T-helper 1 cell treated with Interleukin-12 subunit alpha and Interleukin-12 subunit beta and Interleukin-4 antibody, amounts not matched to agents 30 μg/mL and 1 μg/mL, for 36 hours (primary cell): ENCODE measurements around the gene THOC5.
"Not testable (repeated sequence)": the region's sequence is repeated elsewhere in the genome, so short reads cannot be mapped to it uniquely, and the experiment has no call there.

Experiments used
- H3K27ac Mint-ChIP-seq: one replicate; pipeline ENCODE4 v1.8.0; 2021; ENCODE audit warnings: mild to moderate bottlenecking, mixed read lengths
- H3K27me3 Mint-ChIP-seq: one replicate; pipeline ENCODE4 v1.8.0; 2021; ENCODE audit warnings: low read depth, mixed read lengths
- H3K36me3 Mint-ChIP-seq: one replicate; pipeline ENCODE4 v1.8.0; 2021; ENCODE audit warnings: low read depth, mixed read lengths
- H3K4me1 Mint-ChIP-seq: one replicate; pipeline ENCODE4 v1.8.0; 2021; ENCODE audit warnings: low read depth, mixed read lengths
- H3K4me3 Mint-ChIP-seq: one replicate; pipeline ENCODE4 v1.8.0; 2021; ENCODE audit warnings: mild to moderate bottlenecking, moderate library complexity, mixed read lengths
- H3K9me3 Mint-ChIP-seq: one replicate; pipeline ENCODE4 v1.8.0; 2021; ENCODE audit warnings: mixed read lengths

Gene THOC5

GRCh38 chr22:29509298-29509697 is 44.3 kb downstream of the THOC5 start:
- Mint-ChIP-seq H3K27ac (peak overlapping the region; percentile 65), H3K4me3 (no peak overlapping the region), H3K9me3 (no peaks in the 10 kb centered on the region), H3K36me3 (peaks cover 37% of the 10 kb centered on the region), H3K4me1 (peaks cover 4% of the 10 kb centered on the region), H3K27me3 (no peaks in the 10 kb centered on the region)

GRCh38 chr22:29503811-29504372 is 49.7 kb downstream of the THOC5 start:
- no peaks in the 10 kb centered on the region for H3K27me3 Mint-ChIP-seq
- H3K4me1 Mint-ChIP-seq, result no peaks in the 10 kb centered on the region
- H3K4me3 Mint-ChIP-seq, result no peak overlapping the region
- no peak overlapping the region for H3K27ac Mint-ChIP-seq
- no peaks in the 10 kb centered on the region for H3K9me3 Mint-ChIP-seq
- peaks cover 22% of the 10 kb centered on the region for H3K36me3 Mint-ChIP-seq

- Mint-ChIP-seq H3K27me3 (no peaks in the 10 kb centered on the region), H3K36me3 (peaks cover 12% of the 10 kb centered on the region), H3K9me3 (peaks cover 3% of the 10 kb centered on the region), H3K4me1 (no peaks in the 10 kb centered on the region), H3K4me3 (no peak overlapping the region), H3K27ac (no peak overlapping the region)
Measured at GRCh38 chr22:29499852-29500251, 53.7 kb downstream of the THOC5 start.

- Mint-ChIP-seq H3K27me3 (peaks cover 5% of the 10 kb centered on the region), H3K4me1 (no peaks in the 10 kb centered on the region), H3K27ac (no peak overlapping the region), H3K9me3 (peaks cover 8% of the 10 kb centered on the region), H3K4me3 (no peak overlapping the region), H3K36me3 (peaks cover 10% of the 10 kb centered on the region)
Measured at GRCh38 chr22:29493636-29494035, 59.9 kb downstream of the THOC5 start.

GRCh38 chr22:29491012-29491411 is 62.5 kb downstream of the THOC5 start:
- H3K36me3 Mint-ChIP-seq, result peaks cover 3% of the 10 kb centered on the region
- peaks cover 5% of the 10 kb centered on the region for H3K27me3 Mint-ChIP-seq
- no peak overlapping the region for H3K4me3 Mint-ChIP-seq
- H3K9me3 Mint-ChIP-seq, result peaks cover 8% of the 10 kb centered on the region
- no peak overlapping the region for H3K27ac Mint-ChIP-seq
- H3K4me1 Mint-ChIP-seq, result no peaks in the 10 kb centered on the region

GRCh38 chr22:29489127-29489780 is 64.3 kb downstream of the THOC5 start:
- not testable (repeated sequence) for H3K36me3 Mint-ChIP-seq, H3K4me3 Mint-ChIP-seq, H3K4me1 Mint-ChIP-seq, H3K27ac Mint-ChIP-seq, H3K27me3 Mint-ChIP-seq, H3K9me3 Mint-ChIP-seq

- Mint-ChIP-seq H3K4me1 (no peaks in the 10 kb centered on the region), H3K36me3 (no peaks in the 10 kb centered on the region), H3K4me3 (no peak overlapping the region), H3K27ac (no peak overlapping the region), H3K9me3 (no peaks in the 10 kb centered on the region), H3K27me3 (peaks cover 6% of the 10 kb centered on the region)
Measured at GRCh38 chr22:29487426-29487986, 66.1 kb downstream of the THOC5 start.

- Mint-ChIP-seq H3K27me3 (peaks cover 20% of the 10 kb centered on the region), H3K9me3 (no peaks in the 10 kb centered on the region)
Measured at GRCh38 chr22:29485448-29485847, 68.1 kb downstream of the THOC5 start.

GRCh38 chr22:29484642-29485041 is 68.9 kb downstream of the THOC5 start:
- Mint-ChIP-seq H3K4me1 (peaks cover 4% of the 10 kb centered on the region), H3K27ac (no peak overlapping the region), H3K9me3 (no peaks in the 10 kb centered on the region), H3K27me3 (peaks cover 18% of the 10 kb centered on the region), H3K4me3 (no peak overlapping the region), H3K36me3 (peaks cover 3% of the 10 kb centered on the region)

More at GRCh38 chr22:29485448-29485847, 68.1 kb downstream of the THOC5 start:
- Mint-ChIP-seq H3K36me3 (peaks cover 3% of the 10 kb centered on the region), H3K4me3 (no peak overlapping the region), H3K27ac (no peak overlapping the region), H3K4me1 (peaks cover 4% of the 10 kb centered on the region)

- H3K36me3 Mint-ChIP-seq, result peaks cover 3% of the 10 kb centered on the region
- H3K9me3 Mint-ChIP-seq, result no peaks in the 10 kb centered on the region
- H3K4me1 Mint-ChIP-seq, result peaks cover 12% of the 10 kb centered on the region
- H3K4me3 Mint-ChIP-seq, result no peak overlapping the region
- H3K27ac Mint-ChIP-seq, result no peak overlapping the region
- peaks cover 32% of the 10 kb centered on the region for H3K27me3 Mint-ChIP-seq
Measured at GRCh38 chr22:29483254-29483653, 70.3 kb downstream of the THOC5 start.

GRCh38 chr22:29482726-29483125 is 70.8 kb downstream of the THOC5 start:
- peaks cover 3% of the 10 kb centered on the region for H3K36me3 Mint-ChIP-seq
- no peak overlapping the region for H3K27ac Mint-ChIP-seq
- no peaks in the 10 kb centered on the region for H3K9me3 Mint-ChIP-seq
- no peak overlapping the region for H3K4me3 Mint-ChIP-seq
- peaks cover 37% of the 10 kb centered on the region for H3K27me3 Mint-ChIP-seq
- peaks cover 12% of the 10 kb centered on the region for H3K4me1 Mint-ChIP-seq

GRCh38 chr22:29482253-29482652 is 71.3 kb downstream of the THOC5 start:
- no peak overlapping the region for H3K27ac Mint-ChIP-seq
- peaks cover 39% of the 10 kb centered on the region for H3K27me3 Mint-ChIP-seq
- H3K36me3 Mint-ChIP-seq, result peaks cover 3% of the 10 kb centered on the region
- H3K4me1 Mint-ChIP-seq, result peaks cover 12% of the 10 kb centered on the region
- H3K9me3 Mint-ChIP-seq, result no peaks in the 10 kb centered on the region
- peak overlapping the region; percentile 28 for H3K4me3 Mint-ChIP-seq

GRCh38 chr22:29481265-29482000 is 72.1 kb downstream of the THOC5 start:
- Mint-ChIP-seq H3K27me3 (peaks cover 42% of the 10 kb centered on the region), H3K27ac (peak overlapping the region; percentile 55), H3K4me3 (peak overlapping the region; percentile 67), H3K36me3 (peaks cover 3% of the 10 kb centered on the region), H3K4me1 (peaks cover 12% of the 10 kb centered on the region), H3K9me3 (no peaks in the 10 kb centered on the region)

GRCh38 chr22:29480512-29481264 is 72.9 kb downstream of the THOC5 start:
- H3K36me3 Mint-ChIP-seq, result peaks cover 3% of the 10 kb centered on the region
- no peak overlapping the region for H3K27ac Mint-ChIP-seq
- H3K4me1 Mint-ChIP-seq, result peaks cover 12% of the 10 kb centered on the region
- H3K4me3 Mint-ChIP-seq, result peak overlapping the region; percentile 67
- peaks cover 43% of the 10 kb centered on the region for H3K27me3 Mint-ChIP-seq
- no peaks in the 10 kb centered on the region for H3K9me3 Mint-ChIP-seq
